IPS-NIHi11 (cell line): Measurements from ENCODE around the gene ARMC9.

Experiments
- DNase-seq: peaks from one replicate; pipeline ENCODE4 v3.0.0; 2012; ENCODE audit warnings: mixed read lengths, low spot score

The ARMC9 gene

DNA sequence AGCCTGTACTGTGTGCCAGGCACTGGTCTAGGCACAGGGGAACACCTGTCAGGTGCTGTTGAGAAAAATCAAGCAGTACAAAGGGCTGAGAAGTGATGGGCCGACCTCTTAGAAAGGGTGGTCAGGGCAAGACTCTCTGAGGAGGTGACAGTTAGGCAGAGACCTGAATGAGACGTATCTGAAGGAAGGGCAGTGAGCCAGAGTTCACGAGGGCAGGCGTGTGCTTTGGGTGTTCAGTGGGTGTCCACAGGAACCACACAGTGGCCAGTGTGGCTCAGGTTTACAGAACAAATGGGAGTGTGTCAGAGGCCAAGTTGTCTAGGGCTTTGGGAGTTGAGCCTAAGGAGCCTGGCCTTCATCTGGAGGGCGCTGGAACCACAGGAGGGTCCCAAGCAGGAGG is 6.2 kb downstream of the ARMC9 start:
- no peak for DNase-seq

- no peak for DNase-seq
These were observed 9.3 kb downstream of the ARMC9 start for GRCh38 chr2:231207734-231208133.

GRCh38 chr2:231210782-231211181 is 12.4 kb downstream of the ARMC9 start:
- DNase-seq: no peak

DNA sequence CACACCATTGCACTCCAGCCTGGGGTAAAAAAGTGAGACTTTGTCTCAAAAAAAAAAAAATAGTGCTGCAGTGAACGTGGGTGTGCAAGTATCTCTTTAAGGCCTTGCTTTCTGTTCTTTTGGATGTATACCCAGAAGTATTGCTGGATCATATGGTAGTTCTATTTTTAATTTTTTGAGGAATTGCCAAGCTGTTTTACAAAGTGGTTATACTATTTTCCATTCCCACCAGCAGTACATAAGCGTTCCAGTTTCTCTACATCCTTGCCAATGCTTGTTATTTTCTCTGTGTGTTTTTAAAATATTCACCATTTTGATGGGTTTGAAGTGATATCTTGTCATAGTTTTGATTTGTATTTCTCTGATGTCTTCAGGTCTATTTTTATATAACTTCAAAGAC is 13.1 kb downstream of the ARMC9 start:
- DNase-seq: no peak

- no peak for DNase-seq
These were observed 14.0 kb downstream of the ARMC9 start for GRCh38 chr2:231212329-231212845.

GRCh38 chr2:231213931-231214642 is 15.7 kb downstream of the ARMC9 start:
- no peak for DNase-seq

DNA sequence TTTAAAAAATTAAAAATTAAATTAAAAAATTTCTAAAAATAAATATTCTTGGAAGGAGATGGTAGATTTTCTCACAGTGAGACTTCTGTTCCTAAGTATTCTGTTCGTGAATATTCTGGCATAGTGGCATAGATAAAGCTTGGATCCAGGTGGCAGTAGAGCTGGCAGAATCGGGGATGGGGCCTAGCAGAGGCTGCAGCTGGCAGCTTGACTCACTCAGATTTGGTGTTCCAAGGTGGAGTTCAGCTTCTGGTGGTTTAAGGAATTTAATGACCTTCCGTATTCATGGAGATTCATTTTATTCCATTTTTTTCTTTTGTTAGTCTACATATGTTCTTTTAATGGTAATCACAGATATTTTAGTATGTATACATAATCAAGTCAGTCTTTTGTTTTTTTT is 19.9 kb downstream of the ARMC9 start:
- DNase-seq: no peak

- DNase-seq: no peak
These were observed 20.9 kb downstream of the ARMC9 start for GRCh38 chr2:231219289-231219688.

- no peak for DNase-seq
These were observed 23.3 kb downstream of the ARMC9 start for GRCh38 chr2:231221761-231222160.

DNA sequence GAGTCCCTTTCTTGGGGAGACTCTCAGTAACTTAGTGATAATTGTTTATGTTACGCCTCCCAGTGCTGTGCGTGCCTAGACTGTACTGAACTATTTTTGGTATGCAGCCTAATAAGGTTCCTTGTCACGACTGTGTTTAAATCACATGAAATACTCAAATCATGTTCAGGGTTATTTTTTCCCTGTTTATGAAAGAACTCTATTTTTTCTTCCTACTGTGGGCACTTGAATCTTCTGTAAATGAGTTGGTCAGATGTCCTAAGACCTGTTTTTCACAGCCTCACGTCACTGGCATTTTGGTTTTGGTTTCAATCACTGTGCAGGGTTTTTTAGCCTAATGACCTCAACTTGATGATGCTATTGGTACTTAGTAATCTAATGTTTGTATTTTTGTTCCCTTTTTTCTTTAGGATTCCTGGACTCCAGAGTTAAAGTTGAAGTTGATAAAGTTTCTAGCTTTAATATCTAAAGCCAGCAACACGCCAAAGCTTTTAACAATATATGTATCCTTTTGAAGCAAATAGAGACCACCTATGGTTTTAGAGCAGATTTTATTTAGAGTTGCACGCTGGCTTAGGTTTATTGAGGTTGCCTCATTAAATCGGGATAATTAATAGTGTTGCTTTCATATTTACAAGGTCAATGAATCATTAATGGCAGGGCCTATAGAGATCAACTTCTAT is 24.0 kb downstream of the ARMC9 start:
- no peak for DNase-seq

DNA sequence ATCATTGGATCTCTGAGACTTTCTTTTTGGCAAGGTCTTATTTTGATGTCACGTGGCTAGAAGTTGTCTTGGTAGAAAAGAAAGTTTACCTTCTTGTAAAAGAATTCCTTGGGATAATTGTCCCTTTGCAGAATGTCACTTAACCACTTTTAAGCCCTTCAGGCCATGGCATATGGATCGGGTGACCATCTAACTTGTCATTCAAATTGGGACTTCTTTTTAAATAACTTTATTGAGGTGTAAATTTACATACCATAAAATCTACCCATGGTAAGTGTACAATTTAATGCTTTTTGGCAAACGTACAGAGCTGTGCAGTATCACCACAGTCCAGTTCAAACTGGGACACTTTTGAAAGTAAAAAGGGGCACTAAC is 24.6 kb downstream of the ARMC9 start:
- no peak for DNase-seq

DNA sequence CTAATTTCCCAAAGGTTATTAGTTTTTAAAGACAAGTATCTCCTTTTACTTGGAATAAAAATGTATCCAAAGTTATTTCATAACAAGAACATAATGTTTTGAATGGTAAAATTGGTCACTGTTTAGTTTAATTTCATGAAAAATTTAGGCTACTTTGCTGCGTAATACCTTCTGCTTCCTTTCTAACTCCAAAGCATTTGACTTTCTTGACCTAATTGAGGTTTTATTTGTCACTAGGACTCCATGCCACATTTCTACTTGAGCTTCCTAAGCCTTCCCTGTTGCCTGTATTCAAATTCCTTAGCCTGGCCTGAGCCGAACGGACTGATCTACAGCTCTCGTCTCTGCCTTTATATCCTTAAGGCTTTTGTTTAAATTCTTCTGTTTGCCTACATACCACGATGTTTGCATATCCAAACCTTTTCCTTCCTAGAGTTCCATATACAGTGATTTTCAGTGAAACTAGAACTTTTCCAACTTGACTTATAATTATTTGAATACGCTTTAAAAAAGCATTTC is 25.1 kb downstream of the ARMC9 start:
- no peak for DNase-seq

- DNase-seq: peak; percentile 90
These were observed 29.1 kb downstream of the ARMC9 start for GRCh38 chr2:231227310-231228162.

GRCh38 chr2:231228223-231228622 is 29.8 kb downstream of the ARMC9 start:
- no peak for DNase-seq

DNA sequence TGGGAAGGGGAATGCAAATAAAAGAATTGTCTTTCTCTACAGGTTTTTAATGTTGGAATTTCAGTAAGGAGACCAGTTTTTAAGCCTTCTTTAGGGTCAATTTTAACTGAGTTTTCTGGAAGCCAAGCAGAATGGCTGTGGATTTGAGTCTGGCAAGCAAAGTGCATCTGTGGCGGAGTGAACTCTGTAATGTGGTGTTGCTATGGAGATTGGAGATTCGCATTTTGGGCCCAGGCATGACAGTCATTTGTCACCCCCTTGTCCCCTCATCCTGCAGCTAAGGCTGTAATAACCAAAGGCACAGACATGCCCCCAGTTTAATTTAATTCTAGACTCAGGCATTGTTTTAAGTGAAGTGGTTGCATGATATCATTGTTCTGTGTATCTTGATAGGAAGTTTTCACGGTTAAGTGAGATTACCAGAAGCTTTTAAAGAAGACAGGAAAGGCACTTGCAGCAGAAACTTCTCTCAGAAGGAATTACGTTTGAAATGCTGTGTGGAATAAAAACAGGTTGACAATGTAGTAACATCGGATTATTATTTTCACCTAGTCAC is 30.6 kb downstream of the ARMC9 start:
- DNase-seq: no peak

DNA sequence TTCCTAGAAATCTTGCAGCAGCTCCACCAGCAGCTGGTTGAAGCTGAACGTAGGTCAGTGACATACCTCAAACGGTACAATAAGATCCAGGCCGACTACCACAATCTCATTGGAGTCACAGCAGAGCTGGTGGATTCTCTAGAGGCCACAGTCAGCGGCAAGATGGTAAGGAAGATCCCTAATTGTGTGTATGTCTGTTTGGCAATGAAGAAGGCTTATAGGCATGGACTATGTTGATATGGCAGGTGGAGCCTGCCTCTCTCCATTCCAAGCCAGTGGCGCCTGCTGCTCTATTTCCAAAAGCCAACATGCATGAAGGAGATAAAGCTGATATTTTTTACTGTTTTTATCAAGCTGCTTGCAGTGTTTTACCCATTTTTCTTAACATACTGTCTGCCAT is 36.8 kb downstream of the ARMC9 start:
- DNase-seq: no peak

DNA sequence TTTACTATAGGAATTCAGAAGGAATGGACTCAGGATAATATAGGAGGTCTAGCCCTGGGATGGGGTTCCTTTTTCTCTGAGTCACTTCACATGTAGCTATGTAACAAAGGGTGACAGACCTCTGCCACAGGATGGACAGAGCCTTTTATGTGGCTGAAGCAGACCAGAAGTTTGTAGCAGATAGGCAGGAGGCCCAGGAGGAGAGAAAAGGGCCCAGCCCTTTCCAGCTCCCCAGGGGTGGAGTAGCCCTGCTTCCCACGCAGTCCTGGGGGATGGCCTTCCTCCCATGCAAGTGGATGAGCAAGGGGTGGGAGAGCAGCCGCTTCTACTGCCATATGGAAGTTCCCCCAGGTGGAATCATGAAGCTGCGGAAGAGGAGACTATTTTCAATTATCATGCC is 40.3 kb downstream of the ARMC9 start:
- no peak for DNase-seq

GRCh38 chr2:231239751-231240150 is 41.3 kb downstream of the ARMC9 start:
- DNase-seq: no peak

- DNase-seq: no peak
These were observed 43.5 kb downstream of the ARMC9 start for GRCh38 chr2:231241755-231242507.

GRCh38 chr2:231243866-231244265 is 45.4 kb downstream of the ARMC9 start:
- no peak for DNase-seq
